ENCODE data around the gene SMPD1.

Gene SMPD1

DNA sequence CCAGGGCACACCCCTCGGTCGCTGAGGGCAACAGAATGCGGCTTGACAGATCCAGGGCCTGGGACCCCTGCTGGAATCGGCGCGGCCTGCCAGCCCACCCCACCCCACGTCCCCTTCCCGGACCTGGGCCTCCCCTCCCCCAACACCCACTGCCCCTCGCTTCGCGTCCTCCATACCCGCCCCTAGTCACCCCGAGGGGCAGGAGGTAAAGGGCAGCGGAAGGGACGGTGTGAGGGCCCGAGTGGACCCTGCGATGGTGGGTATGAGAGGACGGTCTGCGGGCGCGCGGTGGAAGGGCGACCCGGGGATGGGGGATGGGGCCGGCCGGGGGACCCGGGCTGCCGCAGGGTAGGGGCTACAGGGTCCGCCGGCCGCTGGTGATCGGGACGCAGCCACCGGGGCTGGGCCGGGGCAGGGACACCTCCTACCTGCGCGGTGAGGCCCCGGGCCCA, 28.3 kb downstream of the SMPD1 start (continued):
- TF ChIP-seq ZSCAN23 (tag by site-specific recombination; IDR thresholded peaks at IDR 0.05), result no peak
- no peak for TF ChIP-seq KLF7 (tag by site-specific recombination; IDR thresholded peaks at IDR 0.05; ENCODE audit: borderline replicate concordance)
- no peak for TF ChIP-seq SALL2 (tag by site-specific recombination; IDR thresholded peaks at IDR 0.05; ENCODE audit: borderline replicate concordance)
- no peak for TF ChIP-seq OSR2 (tag by site-specific recombination; IDR thresholded peaks at IDR 0.05)
- no peak for TF ChIP-seq FEZF1 (tag by site-specific recombination; IDR thresholded peaks at IDR 0.05)

DNA sequence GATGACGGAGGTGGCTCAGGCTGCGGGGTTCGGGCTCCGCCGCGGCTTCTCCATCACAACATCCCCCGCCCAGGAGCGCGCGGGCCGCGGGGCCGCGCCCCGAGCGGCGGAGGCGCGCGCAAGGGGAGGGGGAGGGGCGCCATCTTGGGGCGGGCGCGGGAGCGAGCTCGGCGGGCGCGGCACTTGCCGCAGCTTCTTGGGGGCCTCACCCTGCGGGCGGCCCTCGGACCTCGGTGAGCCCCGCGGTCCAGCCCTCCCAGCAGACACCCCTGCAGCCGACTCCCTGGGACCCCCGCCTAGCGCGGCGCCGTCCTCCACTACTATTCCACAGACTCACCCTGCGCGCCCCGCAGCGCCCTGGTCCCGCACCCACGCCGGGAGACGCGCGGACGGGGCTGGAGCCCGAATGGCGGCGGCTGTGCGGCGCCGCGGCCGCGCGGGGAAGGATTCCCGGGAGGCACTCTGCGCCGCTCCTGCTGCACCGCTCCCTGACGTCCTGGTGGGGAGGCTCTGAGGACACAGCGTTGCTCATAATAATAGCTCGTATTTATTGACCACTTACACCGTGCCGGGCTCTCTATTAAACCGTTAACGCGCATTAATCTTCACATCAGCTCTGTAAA, 28.8 kb downstream of the SMPD1 start, which contains the start of gene APBB1:
TSS of gene APBB1 (minus strand) at position 86 of the 623 bp plus-strand sequence. CDS start 7,747 bp downstream, outside the sequence.
- H3K4me1 ChIP-seq (ENCODE audit: control insufficient read depth, insufficient read depth, low read length), result no peaks in the 10 kb centered on the region
- ChIA-PET POLR2A (interaction anchor here (0.6 to 2.3 kb wide), 16 partner anchors 9 to 264 kb away, joined by 3 to 26 read pairs (median 5); partner anchors contain the start of genes ARFIP2, MRPL17, SMPD1 and TIMM10B), CTCF (interaction anchor here (1.0 to 1.9 kb wide), 2 partner anchors 20 to 40 kb away, joined by 6 read pairs; no protein-coding TSS in a partner anchor)
- no peaks in the 10 kb centered on the region for H3K36me3 ChIP-seq (ENCODE audit: control insufficient read depth in 2 of 2, insufficient read depth in 1 of 2, low read length in 2 of 2)
- no peaks in the 10 kb centered on the region for H3K9me3 ChIP-seq (ENCODE audit: control insufficient read depth, insufficient read depth, low read depth, low read length)
- peak within 1 kb of the TSS; percentile 69; the same call in 1 of the 2 replicates for H3K27ac ChIP-seq (ENCODE audit: extremely low read depth, low read depth, low read length)
- H3K4me3 ChIP-seq (ENCODE audit: low read depth, low read length), result peak within 1 kb of the TSS; percentile 92
- TF ChIP-seq KLF16 (tag by site-specific recombination; IDR thresholded peaks at IDR 0.05), result no peak
- TF ChIP-seq YY2 (tag by site-specific recombination; IDR thresholded peaks at IDR 0.05), result no peak
- no peak for TF ChIP-seq ZNF121 (tag by site-specific recombination; IDR thresholded peaks at IDR 0.05)
- TF ChIP-seq MYNN (tag by site-specific recombination; IDR thresholded peaks at IDR 0.05; ENCODE audit: borderline replicate concordance), result no peak
- no peak for TF ChIP-seq PRDM2 (tag by site-specific recombination; IDR thresholded peaks at IDR 0.05; ENCODE audit: borderline replicate concordance)
- TF ChIP-seq EGR2 (tag by site-specific recombination; IDR thresholded peaks at IDR 0.05; ENCODE audit: low read depth), result no peak
- TF ChIP-seq, protein P1, sequence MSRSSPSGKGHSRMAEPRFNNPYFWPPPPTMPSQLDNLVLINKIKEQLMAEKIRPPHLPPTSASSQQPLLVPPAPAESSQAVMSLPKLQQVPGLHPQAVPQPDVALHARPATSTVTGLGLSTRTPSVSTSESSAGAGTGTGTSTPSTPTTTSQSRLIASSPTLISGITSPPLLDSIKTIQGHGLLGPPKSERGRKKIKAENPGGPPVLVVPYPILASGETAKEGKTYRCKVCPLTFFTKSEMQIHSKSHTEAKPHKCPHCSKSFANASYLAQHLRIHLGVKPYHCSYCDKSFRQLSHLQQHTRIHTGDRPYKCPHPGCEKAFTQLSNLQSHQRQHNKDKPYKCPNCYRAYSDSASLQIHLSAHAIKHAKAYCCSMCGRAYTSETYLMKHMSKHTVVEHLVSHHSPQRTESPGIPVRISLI (tag by site-specific recombination; IDR thresholded peaks at IDR 0.05), result no peak
- TF ChIP-seq, protein P2, sequence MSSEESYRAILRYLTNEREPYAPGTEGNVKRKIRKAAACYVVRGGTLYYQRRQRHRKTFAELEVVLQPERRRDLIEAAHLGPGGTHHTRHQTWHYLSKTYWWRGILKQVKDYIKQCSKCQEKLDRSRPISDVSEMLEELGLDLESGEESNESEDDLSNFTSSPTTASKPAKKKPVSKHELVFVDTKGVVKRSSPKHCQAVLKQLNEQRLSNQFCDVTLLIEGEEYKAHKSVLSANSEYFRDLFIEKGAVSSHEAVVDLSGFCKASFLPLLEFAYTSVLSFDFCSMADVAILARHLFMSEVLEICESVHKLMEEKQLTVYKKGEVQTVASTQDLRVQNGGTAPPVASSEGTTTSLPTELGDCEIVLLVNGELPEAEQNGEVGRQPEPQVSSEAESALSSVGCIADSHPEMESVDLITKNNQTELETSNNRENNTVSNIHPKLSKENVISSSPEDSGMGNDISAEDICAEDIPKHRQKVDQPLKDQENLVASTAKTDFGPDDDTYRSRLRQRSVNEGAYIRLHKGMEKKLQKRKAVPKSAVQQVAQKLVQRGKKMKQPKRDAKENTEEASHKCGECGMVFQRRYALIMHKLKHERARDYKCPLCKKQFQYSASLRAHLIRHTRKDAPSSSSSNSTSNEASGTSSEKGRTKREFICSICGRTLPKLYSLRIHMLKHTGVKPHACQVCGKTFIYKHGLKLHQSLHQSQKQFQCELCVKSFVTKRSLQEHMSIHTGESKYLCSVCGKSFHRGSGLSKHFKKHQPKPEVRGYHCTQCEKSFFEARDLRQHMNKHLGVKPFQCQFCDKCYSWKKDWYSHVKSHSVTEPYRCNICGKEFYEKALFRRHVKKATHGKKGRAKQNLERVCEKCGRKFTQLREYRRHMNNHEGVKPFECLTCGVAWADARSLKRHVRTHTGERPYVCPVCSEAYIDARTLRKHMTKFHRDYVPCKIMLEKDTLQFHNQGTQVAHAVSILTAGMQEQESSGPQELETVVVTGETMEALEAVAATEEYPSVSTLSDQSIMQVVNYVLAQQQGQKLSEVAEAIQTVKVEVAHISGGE (tag by site-specific recombination; conservative IDR thresholded peaks at IDR 0.05; ENCODE audit: low read depth), result peak; percentile 68
- no peak for TF ChIP-seq ZNF24 (tag by site-specific recombination; IDR thresholded peaks at IDR 0.05)
- TF ChIP-seq ZNF16 (tag by site-specific recombination; IDR thresholded peaks at IDR 0.05; ENCODE audit: low read depth), result no peak
- TF ChIP-seq HOXC10 (CRISPR knock-in tag; IDR thresholded peaks at IDR 0.05), result peak; percentile 29; the same call in 1 of the 2 replicates
- TF ChIP-seq ZNF37A (tag by site-specific recombination; IDR thresholded peaks at IDR 0.05), result no peak
- TF ChIP-seq ZNF416 (tag by site-specific recombination; IDR thresholded peaks at IDR 0.05), result no peak
- TF ChIP-seq ZNF302 (tag by site-specific recombination; IDR thresholded peaks at IDR 0.05; ENCODE audit: low read depth), result no peak
- TF ChIP-seq ZNF792 (tag by site-specific recombination; IDR thresholded peaks at IDR 0.05), result no peak
- no peak for TF ChIP-seq ZNF280C (tag by site-specific recombination; IDR thresholded peaks at IDR 0.05)
- TF ChIP-seq YY1 (tag by site-specific recombination; IDR thresholded peaks at IDR 0.05), result peak; percentile 68
- peak; percentile 65; the same call in 1 of the 2 replicates for TF ChIP-seq ZBTB8A (tag by site-specific recombination; IDR thresholded peaks at IDR 0.05)
